ENCODE data around the gene SLC35F1.
A peak's percentile ranks its signal among the peaks of the same experiment; 100 is the strongest.

SLC35F1 gene

DNA sequence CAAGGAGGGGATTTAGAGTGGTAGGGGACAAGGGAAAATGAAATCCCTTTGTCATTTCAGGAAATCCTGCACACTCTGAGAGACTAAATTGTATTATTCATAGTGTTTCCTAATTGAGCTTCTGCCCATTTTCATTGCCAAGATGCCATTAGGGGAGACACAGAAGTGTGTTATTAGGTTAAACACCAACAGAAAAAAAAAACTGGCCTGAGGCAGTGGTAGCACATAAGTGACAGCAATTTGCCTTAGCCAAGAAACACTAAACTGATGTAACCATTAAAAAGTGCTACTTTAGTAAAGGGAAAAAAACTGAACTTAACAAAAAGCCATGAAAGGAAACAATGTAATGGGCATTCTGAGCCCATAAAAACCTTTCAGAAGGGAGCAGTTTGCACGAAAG lies 370.6 kb downstream of the SLC35F1 start:
- no peak for DNase-seq (ENCODE audit: low read depth in 2 of 2)

DNA sequence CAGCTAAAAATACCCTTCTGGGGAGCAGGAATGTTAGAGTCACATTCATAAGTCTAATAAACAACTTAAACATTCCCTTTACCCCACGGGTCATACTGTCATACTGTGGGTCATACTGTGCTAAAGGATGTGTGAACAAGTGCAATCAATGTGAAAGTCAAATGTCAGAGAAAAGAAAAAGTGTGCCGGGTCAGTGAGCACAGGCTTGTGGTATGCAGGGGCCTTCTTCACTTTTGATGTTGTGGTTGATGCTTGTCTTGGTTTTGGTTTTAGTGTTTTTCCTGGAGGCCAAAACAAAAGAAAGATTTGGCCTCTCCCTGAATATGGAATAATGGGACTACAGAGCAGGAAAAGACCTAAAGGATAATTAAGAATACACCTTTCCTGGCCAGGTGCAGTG lies 373.1 kb downstream of the SLC35F1 start:
- no peak for DNase-seq (ENCODE audit: low read depth in 2 of 2)

DNA sequence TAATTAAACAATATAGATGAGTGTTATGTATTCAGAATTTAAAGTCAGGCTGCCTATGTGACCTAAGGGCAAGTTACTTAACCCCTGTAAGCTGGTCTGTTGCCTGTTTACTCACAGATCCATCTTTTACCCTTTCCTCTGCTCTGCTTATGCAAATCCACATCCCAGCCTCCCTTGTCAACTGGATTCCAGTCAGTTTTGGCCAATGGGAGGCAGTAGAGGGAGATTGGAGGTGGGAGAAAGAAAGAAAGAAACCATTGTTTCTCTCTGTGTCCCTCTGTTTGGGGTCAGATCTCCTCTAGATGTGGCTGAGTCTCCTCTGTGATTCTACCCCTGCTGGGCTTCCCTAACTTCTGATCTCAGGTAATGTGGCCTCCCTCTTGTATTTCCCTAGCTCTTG lies 374.2 kb downstream of the SLC35F1 start:
- no peak for DNase-seq (ENCODE audit: low read depth in 2 of 2)

DNA sequence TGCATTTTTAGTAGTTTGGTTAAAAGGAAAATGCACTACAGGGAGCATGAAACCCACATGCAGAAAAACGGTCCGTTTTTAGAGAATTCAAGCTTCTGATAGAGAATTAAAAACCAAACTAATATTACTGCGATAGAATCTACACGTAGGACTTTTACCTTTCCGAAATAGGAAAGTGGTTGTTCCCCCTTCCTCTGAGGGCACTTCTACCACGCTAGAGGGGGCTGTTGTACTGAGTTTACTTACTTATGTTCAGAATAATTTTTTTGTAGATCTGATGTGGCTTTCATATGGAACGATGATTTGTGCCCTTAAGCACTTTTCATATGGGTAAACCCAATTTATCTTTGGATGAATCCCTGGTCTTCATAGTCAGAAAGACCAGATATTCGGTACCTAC lies 376.7 kb downstream of the SLC35F1 start:
- peak in 1 of 2 donors; percentile 4 for DNase-seq (ENCODE audit: low read depth in 2 of 2)

DNA sequence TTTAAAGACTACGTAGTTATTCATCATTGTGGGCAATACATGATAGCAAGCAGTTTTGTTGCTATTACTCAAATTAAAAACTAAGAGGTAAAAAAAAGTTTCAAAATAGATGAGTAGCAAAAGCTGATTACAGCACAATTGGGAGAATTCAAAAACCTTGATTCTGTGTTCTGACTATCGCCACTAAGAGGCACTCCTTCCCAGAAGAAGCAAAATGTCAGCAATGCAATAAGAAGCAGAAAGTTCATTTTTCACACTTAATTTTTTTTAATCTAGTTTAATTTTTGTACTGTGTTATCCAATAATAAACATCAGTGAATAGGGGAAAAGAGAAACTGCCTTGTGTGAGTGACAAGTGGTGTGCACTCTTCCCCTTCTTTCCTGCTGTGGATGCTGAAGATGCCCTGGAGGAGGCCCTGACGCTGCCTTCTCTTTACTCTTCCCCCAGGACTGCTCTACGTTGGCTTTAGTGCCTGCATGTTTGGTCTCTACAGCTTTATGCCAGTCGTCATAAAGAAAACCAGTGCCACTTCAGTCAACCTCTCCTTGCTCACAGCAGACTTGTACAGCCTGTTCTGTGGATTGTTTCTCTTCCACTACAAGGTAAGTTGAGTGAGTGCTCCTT lies 377.8 kb downstream of the SLC35F1 start:
- DNase-seq (ENCODE audit: low read depth in 2 of 2) = no peak

DNA sequence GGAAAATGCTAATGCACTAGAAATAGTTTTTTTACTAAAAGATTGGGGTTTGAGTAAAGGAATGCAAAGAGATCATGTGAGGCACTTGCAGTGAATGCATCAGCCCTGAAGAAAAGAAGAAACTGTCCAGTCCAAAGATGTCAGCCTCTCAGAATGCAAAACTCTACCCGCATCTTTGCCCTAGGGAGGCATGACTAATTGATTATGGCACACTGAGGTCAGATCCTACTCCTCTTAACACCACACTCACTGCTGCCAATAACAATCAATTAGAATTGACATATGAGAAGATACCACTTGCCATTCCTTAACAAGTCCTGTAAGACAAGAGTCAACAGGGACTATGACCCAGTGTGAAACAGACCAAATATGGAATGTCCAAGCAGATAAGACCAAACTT lies 378.7 kb downstream of the SLC35F1 start:
- no peak for DNase-seq (ENCODE audit: low read depth in 2 of 2)

DNA sequence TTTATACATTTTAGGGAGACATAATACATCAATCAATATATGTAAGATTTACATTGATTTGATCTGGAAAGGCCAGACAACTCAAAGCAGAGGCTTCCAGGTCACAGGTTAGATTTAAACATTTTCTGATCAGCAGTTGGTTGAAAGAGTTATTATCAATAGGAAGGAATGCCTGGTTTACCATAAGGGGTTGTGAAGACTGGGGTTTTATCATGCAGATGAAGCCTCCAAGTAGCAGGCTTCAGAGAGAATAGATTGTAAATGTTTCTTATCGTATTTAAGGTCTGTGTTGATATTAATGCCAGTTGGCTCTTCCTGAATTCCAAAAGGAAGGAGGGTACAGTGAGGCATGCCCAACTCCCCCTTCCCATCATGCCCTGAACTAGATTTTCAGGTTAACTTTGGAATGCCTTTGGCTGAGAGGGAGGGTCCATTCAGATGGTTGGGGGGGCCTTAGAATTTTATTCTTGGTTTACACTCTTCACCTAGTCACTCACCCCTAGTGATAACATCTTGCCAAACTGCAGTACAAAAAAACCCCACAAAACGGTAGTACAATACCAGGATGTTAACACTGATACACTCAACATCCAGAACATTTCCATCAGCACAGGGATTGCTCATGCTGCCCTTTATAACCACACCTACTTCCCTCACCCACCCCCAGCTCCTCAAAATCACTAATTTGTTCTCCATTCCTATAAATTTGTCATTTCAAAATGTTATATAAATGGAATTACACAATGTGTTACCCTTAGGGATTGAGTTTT lies 381.5 kb downstream of the SLC35F1 start:
- DNase-seq (ENCODE audit: low read depth in 2 of 2) = no peak

DNA sequence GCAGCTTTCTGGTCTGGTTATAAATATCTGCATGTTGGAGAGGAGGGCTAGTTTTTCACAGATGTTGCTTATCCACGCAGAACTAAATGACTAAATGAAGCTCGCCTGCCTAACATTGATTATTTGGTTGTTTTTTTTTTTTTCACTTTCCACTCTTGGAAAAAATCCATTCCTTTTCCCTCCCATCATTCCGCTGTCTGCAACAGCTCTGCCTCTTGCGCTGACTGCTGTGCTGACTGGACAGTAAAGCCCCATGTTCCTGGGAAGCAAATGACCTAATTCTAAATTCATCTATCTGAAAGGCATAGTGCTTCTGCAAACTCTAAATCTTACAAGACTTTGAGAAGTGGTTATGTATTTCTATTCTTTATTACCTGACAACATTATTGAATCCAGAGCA lies 385.5 kb downstream of the SLC35F1 start:
- no peak for DNase-seq (ENCODE audit: low read depth in 2 of 2)

DNA sequence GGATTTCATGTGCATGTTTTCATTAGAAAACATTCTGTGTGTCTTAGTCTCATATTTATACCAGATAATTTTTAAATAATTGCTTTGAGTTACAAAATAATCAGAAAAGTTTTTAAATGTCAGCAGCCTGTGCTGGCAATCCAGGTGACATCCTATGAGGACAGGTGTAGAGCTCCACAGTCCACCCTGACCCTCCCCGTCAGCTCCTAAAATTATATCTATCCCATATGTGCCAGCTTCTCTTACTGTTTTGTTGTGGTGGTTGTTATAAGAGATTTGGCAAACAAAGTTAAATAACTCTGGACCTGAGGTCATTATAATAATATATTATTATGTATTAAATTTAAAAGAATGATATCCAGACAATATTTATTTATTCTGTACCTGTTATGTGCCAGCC lies 387.8 kb downstream of the SLC35F1 start:
- DNase-seq (ENCODE audit: low read depth in 2 of 2) = no peak

DNA sequence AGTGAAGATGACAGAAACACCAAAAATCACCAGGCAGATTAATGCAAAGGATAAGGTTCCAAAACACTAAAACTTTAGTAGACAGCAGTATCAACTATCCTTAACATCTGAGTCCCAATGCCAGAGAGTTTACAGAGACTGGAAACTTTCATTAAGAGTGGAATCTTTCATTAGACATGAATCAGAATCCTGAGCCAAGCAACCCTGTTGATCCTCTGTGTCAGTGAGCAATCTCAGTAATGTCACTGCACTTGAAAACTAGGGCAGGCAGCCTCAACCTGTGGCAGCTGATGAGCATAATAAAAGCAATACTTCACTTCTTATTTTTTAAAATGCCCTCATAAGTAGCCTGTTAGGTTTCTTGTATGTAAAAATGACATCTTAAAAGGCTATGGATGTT lies 388.3 kb downstream of the SLC35F1 start:
- DNase-seq (ENCODE audit: low read depth in 2 of 2) = no peak

DNA sequence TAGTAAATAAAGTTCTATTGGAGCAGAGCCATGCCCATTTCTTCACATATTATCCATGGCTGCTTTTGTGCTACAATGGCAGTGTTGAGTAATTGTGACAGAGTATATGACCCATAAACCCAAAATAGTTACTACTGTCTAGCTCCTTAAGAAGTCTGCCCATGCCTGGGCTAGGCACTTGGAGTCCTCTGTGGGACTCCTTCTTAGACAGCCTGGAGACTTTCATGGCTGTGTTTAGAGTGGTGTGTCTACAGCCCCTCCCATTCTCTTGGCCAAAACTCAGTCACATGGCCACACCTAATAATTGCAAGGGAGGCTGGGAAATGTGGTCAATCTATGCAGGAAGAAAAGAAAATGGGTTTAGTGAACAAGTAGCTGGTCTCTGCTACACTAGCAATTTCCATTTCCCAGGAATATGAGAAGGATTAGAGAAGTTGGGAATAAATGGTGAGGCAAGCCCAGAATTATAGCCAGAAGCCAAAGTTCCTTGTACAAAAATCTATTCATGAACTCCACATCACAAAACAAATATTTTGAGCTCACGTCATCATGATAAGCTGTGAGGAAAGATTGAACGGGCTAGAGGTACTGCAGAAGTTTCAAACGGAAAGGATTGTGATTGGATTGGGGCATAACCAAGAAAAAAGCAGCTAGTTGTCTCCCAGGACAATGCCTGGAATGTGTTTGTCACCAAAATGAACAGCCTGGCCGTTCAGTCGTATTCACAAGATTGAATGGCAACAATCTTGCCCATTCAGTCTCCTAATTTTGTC lies 389.3 kb downstream of the SLC35F1 start:
- no peak for DNase-seq (ENCODE audit: low read depth in 2 of 2)

DNA sequence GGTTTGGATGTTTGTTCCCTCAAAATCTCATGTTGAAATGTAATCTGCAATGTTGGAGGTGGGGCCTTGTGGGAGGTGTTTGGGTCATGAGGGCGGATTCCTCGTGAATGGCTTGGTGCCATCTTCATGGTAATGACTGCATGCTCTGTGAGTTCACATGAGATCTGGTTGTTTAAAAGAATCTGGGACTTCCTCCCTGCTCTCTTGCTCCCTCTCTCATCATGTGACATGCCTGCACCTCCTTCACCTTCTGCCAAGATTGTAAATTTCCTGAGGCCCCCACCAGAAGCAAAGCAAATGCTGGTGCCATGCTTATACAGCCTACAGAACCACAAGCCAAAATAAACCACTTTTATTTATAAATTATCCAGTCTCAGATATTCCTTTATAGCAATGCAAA lies 390.8 kb downstream of the SLC35F1 start:
- no peak for DNase-seq (ENCODE audit: low read depth in 2 of 2)

DNA sequence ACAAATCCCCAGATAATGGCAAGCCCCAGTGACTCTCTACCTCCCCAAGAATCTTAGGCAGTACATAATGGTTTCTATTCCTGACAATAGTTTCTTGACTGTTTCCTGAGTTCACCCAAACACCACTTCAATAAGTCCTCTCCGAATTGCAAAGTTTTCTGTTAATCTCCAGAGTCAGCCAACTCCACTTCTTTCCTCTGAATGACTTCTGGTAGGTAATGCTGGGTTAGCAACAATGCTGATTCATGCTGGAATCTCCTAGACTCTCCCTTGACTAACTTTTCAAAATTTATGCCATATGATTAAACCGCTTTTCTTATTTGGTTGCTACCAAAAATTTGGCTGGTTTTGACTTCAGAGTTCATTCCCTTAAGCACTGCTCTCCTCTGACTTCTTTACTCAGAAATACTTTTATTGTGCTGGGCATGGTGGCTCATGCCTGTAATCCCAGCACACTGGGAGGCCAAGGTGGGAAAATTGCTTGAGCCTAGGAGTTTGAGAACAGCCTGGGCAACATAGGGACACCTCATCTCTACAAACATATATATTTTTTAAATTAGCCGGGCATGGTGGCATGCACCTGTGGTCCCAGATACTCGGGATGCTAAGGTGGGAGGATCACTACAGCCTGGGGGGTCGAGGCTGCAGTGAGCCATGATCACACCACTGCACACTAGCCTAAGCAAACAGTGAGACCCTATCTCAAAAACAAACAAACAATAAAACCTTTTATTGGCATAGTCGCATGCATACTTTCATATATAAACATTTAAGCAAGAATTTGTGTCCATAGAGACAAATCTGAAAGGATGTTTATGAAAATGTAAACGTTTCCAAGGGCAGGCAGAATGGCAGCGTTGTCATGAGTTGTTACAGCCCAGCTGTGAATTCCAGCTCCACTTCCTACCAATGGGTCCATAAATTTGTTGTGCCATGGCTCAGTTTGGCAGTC lies 391.7 kb downstream of the SLC35F1 start:
- DNase-seq (ENCODE audit: low read depth in 2 of 2) = no peak

DNA sequence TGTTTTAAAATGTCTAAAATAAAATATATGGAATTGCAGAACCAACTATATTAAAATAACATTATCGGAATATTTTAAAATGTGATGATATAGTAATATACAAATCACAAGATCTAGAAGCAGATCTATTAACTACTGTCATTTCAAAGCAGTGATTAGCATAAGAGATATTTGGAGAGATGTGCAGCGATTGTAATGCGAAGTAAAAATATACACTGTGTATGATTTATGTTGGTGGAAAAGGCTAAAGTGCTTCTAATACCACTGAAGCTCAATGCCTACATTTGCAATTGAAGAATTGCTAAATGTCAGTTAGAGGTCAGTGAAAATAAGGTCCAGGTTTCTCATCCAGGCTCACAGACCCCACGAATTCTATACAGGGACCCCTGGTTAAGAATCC lies 392.4 kb downstream of the SLC35F1 start:
- DNase-seq (ENCODE audit: low read depth in 2 of 2) = no peak

DNA sequence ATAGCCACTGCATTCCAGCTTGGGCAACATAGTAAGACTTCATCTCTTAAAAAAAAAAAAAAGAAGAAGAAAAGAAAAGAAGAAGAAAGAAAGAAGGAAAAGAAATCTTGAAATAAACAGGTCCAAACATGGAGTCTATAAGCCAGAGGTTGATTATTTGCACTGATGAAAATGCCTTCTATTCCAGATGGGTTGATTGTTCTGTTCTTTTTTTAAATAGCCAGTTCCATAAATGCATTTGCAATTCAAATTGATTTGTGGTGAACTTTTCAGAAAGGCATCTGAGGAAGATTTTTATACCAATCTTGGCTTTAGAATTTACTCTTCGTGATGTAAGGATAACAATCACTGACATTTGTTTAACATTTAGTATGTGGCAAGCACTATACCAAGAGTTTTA lies 397.3 kb downstream of the SLC35F1 start:
- DNase-seq (ENCODE audit: low read depth in 2 of 2) = no peak

DNA sequence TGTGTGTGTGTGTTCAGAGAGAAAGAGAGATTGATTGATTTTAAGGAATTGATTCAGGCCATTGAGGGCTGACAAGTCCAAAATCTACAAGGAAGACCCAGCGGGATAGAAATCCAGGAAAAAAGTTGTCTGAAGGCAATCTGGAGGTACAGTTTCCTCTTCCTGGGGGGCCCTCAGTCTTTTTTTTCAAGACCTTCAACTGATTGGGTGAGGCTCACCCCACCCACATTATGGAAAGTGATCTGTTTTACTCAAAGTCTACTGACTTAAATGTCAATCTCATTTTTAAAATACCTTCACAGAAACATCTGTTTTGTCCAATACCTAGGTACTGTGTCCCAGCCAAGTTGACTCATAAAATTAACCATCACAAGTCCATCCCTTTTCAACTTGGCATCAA lies 398.0 kb downstream of the SLC35F1 start:
- DNase-seq (ENCODE audit: low read depth in 2 of 2) = no peak

DNA sequence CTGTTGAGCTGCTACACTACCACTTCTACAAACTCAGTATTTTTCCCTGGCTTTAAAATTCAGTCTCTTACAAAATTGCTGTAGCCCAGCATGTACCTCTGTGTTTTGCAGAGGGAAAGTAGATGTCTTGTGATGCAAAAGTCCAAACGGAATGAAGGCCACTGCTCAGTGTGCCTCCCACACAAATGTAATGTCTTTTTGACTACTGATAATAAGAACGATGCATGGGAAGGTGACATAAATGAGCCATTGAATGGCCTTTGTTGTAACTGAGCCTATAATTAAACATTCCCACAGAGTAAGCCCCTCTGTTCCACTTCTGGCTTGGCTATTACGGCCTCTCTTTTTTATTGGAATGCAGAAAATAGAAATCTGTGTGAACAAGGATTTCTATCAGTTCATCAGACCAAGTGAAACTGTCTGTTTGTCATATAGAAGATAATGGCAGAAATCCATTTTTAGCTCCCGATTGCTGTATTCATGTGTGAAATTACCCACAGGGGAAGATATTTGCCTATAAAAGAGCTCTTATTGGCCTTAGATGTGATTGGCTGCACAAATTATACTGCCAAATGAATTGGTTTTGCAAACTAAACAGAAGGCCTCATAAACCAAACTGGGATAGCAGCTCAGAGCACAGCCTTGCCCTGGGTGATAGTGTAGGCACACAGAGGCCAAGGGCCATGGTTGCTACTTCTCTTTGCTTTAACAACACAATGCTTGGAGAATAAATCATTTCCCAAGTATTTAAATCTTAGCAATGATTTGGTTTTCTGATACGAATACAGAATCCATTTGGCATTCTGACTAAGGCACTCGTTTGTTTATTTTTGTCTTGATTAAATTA lies 399.6 kb downstream of the SLC35F1 start:
- no peak for DNase-seq (ENCODE audit: low read depth in 2 of 2)

DNA sequence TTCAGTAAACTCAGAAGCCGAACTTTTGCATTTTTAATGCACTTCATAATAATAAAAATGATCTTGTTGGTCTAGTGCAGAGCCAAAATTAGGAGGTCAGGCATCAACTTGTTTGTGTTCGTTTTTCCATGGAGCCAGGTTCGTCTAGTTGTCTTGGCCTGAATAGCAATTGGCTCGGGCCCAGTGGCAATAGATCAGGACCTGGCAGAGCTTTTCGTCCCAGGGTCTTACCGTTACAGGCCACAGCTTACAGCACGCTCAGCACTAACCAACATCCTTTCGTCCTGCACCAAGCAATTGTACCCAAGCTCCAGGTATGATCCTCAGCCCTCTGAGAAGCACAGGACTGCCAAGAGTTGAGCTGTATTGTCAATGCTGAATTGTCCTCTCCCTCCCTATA lies 400.5 kb downstream of the SLC35F1 start:
- no peak for DNase-seq (ENCODE audit: low read depth in 2 of 2)

DNA sequence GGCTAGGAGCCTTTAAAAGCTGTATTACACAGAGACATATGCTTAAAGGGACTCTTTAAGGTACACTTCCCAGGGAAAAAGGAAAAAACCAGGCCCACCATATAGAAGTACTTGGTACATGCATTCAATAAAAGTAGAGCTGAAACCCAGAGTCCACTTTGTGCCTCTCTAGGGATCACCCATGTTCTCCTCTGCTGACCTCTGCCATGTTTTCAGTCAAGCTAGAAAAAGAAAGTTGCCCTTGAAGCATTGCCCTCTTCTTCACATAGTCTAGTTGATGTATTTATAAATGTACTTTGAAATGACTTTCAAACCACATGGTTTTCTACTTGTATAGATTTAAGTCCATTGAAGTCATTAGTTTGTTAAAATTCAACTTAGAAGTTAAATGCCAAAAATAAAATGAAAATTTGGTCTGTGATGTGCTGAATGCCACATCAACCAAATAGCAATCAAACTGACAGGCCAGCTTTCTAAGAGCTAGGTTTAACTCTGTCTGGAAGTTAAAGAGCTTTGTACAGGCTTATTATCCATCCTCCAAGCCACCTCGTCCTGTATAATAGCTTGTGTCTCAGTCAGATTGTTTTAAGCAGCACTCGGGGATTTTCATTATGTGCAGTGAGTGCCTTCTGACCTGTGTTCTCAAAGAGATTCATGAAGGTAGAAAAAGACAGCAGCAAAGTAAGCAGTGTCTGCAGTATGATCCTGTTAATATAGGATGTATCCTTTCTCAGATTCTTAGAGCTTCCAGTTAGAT lies 402.5 kb downstream of the SLC35F1 start:
- DNase-seq (ENCODE audit: low read depth in 2 of 2) = no peak

DNA sequence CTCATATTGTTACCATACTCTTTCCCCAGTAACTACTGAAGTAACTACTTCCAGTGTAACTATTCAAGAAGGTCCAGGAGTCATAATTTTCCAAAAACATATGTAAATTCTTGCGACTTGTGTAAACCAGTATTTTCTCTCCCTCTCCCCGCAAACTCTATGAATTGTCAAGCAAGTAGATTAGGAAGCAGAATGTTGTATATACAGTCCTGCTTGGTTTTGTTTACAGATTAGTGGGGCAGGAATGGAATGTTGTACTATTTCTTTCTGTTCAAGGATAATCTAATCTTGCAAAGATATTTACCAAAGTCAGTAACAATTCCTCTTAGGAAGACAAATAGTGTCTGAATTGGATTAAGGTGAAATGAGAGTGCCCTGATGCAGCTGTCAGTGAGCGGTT lies 406.1 kb downstream of the SLC35F1 start:
- DNase-seq (ENCODE audit: low read depth in 2 of 2) = no peak

All from activated CD8-positive, alpha-beta memory T cell treated with anti-CD3 and anti-CD28 coated beads for 4 hours (primary cell).